Mucosa of descending colon (tissue), 3 donors: Measurements from ENCODE around the gene RAMACL. TPM values are rescaled to one million over a fixed set of nuclear protein-coding genes. Genes with fewer than 3 reads are reported as not detected.

ENCODE experiments used
- ATAC-seq: fragments of 200-7000 bp; cut with Tn5 transposase; one replicate; pipeline ENCODE4 v1.9.1; 2020; ENCODE audit warnings: mild to moderate bottlenecking, moderate library complexity
- DNase-seq, 3 donors: peaks; one replicate each; pipeline ENCODE4 v3.0.0-alpha.2; 2020
- H3K36me3 ChIP-seq: fragments of 200-600 bp; one replicate; pipeline ENCODE4 v1.8.0; 2021; ENCODE audit warnings: low read depth, mild to moderate bottlenecking
- H3K4me1 ChIP-seq: fragments of 200-600 bp; one replicate; pipeline ENCODE4 v1.8.0; 2021; ENCODE audit warnings: low read depth, mild to moderate bottlenecking
- H3K4me3 ChIP-seq: fragments of 200-600 bp; one replicate; pipeline ENCODE4 v1.8.0; 2021; ENCODE audit warnings: mild to moderate bottlenecking
- H3K9me3 ChIP-seq: fragments of 200-600 bp; one replicate; pipeline ENCODE4 v1.8.0; 2021; ENCODE audit warnings: mild to moderate bottlenecking
- intact Hi-C, 2 donors: fragments of 100-400 bp; cut with DNase I in 1 of 2; cut with micrococcal nuclease in 1 of 2; formaldehyde crosslinking; loops; one replicate each; pipeline versions ENCODE4 v1.11.0 to v1.11.1; 2022; cut with DNase I, micrococcal nuclease
- total RNA-seq, 3 donors: library from RNA; stranded (reverse); fragmentation: NEBNext Ultra II Directional in 2 of 3; extraction: Animal tissue kit (Norgen Biotek cat#: 25700) in 2 of 3; gene quantifications; one replicate each; pipeline versions ENCODE4 v1.2.1 to v1.2.4, GENCODE V29; 2021 to 2023
- TF ChIP-seq, protein P1 (sequence below): fragments of 200-600 bp; IDR thresholded peaks from one replicate; pipeline ENCODE4 v1.8.0; 2022; ENCODE audit warnings: antibody characterized with exemption, mild to moderate bottlenecking
- donor health status: DM: no; HTN: no; CAD: no; lungs with moderate emphysema.
- donor health status: DM: no; HTN: no; CAD: no.
- donor health status: DM: no; HTN: yes; CAD: no.

The RAMACL gene
- total RNA-seq, 3 donors from 2014 or later, result 0.66 to 1.7 (median 0.92) TPM

DNA sequence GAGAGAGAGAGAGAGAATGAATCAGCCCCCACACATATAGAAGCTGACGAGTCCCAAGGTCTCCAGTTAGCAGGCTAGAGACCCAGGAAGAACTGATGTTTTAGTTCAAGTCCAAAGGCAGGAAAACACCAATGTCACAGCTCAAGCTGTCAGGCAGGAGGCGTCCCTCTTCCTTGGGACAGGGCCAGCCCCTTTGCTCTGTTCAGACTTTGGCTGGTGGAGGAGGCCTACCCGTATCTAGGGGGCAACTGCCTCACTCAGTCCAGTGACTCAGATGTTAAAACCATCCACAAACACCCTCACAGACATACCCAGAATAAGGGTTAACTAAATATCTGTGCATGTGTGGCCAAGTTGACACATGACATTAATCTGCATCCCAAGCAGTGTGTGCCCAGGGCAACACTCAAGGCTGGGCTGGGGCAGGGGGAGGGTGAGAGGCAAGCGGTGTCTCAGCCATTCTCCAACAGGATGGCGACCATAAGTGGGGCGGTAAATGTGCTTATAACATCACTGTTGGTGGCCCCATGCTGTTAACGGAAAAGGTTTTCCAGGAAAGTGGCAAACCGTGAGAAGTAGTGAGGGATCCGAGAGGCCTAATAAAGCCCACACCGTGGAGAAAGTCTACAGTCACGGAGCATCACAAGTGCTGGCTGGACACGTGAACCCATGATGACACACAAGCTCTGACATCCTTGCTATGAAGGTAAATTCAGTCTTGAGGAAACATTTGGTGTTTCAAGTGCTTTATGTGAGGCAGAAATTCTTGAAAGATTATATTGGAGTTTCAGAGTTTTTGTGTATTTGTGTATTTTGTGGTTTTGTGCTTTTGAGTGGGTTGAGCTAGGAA lies 28.1 kb downstream of the RAMACL start:
- TF ChIP-seq, protein P1, sequence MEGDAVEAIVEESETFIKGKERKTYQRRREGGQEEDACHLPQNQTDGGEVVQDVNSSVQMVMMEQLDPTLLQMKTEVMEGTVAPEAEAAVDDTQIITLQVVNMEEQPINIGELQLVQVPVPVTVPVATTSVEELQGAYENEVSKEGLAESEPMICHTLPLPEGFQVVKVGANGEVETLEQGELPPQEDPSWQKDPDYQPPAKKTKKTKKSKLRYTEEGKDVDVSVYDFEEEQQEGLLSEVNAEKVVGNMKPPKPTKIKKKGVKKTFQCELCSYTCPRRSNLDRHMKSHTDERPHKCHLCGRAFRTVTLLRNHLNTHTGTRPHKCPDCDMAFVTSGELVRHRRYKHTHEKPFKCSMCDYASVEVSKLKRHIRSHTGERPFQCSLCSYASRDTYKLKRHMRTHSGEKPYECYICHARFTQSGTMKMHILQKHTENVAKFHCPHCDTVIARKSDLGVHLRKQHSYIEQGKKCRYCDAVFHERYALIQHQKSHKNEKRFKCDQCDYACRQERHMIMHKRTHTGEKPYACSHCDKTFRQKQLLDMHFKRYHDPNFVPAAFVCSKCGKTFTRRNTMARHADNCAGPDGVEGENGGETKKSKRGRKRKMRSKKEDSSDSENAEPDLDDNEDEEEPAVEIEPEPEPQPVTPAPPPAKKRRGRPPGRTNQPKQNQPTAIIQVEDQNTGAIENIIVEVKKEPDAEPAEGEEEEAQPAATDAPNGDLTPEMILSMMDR, result no peak
- Histone ChIP-seq H3K4me3 (no peak overlapping the region), H3K9me3 (no peaks in the 10 kb centered on the region), H3K4me1 (peaks cover 5% of the 10 kb centered on the region), H3K36me3 (no peaks in the 10 kb centered on the region)
- DNase-seq (no peak), ATAC-seq (no peak)
- intact Hi-C loops, result no loop called here

DNA sequence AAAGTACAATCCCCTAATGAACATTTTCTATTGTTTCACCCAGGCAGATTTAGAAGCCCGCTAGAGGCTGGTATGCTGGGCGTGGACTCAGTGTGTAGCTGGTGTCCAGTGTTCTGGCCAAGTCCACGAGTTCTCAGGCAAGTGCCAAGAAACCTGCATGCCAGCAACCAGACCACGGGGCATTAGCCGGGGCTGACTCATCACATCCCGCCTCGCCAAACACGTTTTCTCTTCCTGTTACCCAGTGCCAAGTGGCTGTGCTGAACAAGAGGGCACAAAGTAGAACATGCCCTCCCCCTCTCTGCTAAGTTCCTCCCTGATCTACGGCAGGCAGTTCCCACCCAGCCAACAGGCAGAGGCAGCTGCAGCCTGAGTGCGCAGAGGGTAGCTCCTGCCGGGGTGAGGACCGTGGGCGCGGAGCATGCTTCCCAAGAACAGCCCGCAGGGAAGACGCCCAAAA lies 29.6 kb downstream of the RAMACL start:
- DNase-seq, result peak; percentile 52 to 79 (median 58)
- intact Hi-C loops, result no loop called here
- no peak overlapping the region for H3K4me3 ChIP-seq
- TF ChIP-seq, protein P1, result no peak
- no peaks in the 10 kb centered on the region for H3K36me3 ChIP-seq
- peaks cover 5% of the 10 kb centered on the region for H3K4me1 ChIP-seq
- no peaks in the 10 kb centered on the region for H3K9me3 ChIP-seq
- peak; percentile 92 for ATAC-seq

DNA sequence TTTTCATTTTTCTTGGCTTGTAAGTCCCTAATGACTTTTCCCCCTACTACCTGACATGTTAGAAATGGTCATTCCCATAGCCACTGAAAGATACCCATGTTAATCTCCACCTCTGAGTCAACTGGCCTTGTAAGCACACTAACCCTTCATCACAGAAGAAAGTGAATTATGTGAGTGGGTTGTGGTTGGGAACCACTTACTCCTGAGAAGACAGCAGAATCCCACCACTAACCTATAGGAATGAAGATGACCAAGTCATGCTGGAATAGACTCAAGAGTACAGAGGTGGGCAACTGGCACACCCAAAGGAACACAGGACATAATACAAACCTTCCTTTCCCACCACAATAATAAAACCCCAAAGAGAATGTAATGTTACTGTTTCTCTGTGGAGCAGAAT lies 30.1 kb downstream of the RAMACL start:
- Histone ChIP-seq H3K9me3 (no peaks in the 10 kb centered on the region), H3K4me3 (no peak overlapping the region), H3K4me1 (peaks cover 5% of the 10 kb centered on the region), H3K36me3 (no peaks in the 10 kb centered on the region)
- intact Hi-C loops, result no loop called here
- DNase-seq (no peak), ATAC-seq (no peak)
- TF ChIP-seq, protein P1, result no peak

DNA sequence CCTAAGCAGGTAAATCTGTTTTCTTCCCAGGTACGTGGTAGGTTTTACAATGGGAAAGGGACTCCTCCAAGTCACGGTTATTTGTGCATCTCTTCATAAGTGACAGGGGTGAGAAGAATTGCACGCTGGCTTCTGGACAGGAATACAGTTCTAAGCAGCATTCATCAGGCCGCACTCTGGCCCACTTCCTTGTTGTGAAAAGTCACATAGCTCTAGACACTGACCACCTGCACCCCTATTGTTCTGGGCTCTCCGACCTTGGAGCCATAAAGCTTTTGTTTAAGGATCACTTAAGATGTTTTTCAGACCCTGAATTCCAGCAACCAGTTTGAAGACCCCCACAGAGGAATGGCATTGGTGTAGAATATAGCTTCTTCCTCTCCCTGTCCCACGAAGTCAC lies 31.4 kb downstream of the RAMACL start:
- Histone ChIP-seq H3K4me3 (no peak overlapping the region), H3K36me3 (no peaks in the 10 kb centered on the region), H3K9me3 (no peaks in the 10 kb centered on the region), H3K4me1 (peaks cover 5% of the 10 kb centered on the region)
- no peak for ATAC-seq
- no peak for DNase-seq
- TF ChIP-seq, protein P1, result no peak
- intact Hi-C loops, result no loop called here

DNA sequence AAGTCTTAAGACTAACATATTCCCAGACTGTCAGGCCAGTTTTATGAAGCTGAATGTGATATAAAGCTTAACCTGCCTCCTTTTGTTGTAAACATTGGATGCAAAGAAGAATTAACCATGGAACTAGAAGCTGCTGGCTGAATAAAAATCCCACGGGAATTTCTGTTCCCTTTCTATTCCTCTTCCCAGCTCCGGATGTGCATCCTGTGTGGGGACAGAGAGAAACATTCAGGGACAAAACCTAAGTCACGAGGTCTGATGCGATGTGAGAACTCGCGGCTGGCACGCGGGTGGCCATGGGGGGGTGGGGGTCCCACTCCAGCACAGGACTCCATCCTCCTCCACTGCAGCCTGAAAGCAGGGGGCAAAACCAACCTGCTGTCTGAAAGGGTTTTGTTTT lies 32.2 kb downstream of the RAMACL start:
- DNase-seq, result no peak
- ATAC-seq, result no peak
- H3K36me3 ChIP-seq, result no peaks in the 10 kb centered on the region
- H3K9me3 ChIP-seq, result no peaks in the 10 kb centered on the region
- intact Hi-C loops, result no loop called here
- H3K4me3 ChIP-seq, result no peak overlapping the region
- peaks cover 5% of the 10 kb centered on the region for H3K4me1 ChIP-seq
- TF ChIP-seq, protein P1, result no peak
